ENCODE results near the gene CLHC1.

GRCh38 chr2:55169915-55170314 lies 62.2 kb downstream of the CLHC1 start:
- TF ChIP-seq CTCF (IDR thresholded peaks at IDR 0.05) = no peak
- TF ChIP-seq POLR2A (IDR thresholded peaks at IDR 0.05) = no peak
